ENCODE results near the gene ZNF197.
"Not testable (repeated sequence)": the region's sequence is repeated elsewhere in the genome, so short reads cannot be mapped to it uniquely, and the experiment has no call there.

ZNF197 gene

DNA sequence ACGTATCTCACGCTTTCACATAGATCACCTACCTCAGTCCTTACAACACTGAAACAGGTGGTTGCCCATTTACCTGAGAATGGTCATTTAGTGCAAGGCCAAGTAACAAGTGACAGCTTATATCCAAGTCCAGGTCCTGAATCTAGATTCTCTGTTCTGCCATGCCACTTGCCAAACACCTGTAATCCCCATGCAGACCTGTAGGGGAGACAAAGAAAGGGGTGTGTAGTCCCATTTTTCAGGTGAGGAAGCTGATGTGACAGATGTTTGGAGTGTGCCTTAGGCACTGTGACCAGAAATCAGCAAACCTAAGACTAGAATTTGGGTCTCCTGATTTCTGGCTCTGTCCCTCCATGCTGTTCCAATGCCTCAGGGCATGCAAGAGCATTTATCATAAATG lies 36.4 kb downstream of the ZNF197 start:
- DNase-seq (ENCODE audit: low spot score): no peak

DNA sequence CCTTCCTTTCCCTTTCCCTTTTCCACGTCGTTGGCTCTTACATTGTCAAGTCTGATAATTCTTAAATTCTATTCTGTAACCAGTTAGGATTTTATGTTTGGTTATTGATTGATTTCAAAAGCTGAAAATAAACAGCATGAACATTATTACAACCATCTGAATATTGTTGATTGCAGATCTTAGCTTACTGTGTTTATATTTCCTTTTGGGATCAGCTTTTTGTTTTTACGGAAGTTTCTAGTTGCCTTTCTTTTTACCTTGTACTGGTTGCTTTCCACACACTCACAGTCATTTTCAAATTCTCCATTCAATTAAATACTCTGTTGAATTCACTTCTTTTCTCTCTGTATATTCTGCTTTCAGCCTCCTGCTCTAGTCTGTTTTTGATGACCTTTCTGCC lies 40.3 kb downstream of the ZNF197 start:
- no peak for DNase-seq (ENCODE audit: low spot score)

- no peak for DNase-seq (ENCODE audit: low spot score)
Measured at GRCh38 chr3:44666346-44666745, 41.5 kb downstream of the ZNF197 start.

DNA sequence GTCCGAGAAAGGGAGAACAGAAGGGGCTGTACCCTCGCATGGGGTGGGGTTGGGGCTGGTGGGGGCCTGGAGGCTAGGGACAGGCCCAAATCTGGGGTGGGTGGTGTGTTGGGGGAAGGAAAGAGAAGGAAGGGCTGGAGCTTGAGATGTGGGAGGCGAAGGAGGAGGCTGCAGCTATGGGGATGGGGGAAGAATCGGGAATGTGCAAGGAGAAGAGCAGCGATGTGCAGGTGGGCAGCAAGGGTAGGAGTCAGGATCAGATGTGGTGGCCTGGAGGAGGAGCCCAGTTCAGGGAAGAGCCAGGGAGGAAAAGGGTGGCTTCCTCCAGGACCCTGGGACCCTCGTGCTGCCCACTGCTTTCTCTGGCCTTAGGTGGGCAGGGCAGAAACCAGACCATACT lies 44.9 kb downstream of the ZNF197 start:
- no peak for DNase-seq (ENCODE audit: low spot score)

GRCh38 chr3:44673466-44673865 lies 48.6 kb downstream of the ZNF197 start:
- DNase-seq (ENCODE audit: low spot score): not testable (repeated sequence)

DNA sequence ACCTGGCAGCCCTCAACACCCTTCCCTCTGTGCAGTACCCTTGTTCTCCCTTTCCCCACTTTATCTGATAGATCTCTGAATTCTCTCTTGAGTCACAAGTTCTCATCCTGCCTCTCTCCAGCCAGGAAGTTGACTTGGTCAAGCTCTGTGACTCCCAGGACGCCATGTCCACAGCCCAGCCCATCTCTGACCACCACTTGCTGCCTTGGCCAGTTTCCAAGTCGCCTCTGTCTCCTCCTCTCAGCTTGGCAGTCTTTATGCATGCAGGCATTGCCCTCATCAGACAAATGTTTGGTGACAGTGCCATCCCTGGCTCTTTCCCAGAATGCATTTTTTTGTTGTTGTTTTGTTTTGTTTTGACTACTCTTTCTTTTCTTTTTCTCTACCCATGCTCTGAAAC lies 49.4 kb downstream of the ZNF197 start:
- DNase-seq (ENCODE audit: low spot score): no peak

DNA sequence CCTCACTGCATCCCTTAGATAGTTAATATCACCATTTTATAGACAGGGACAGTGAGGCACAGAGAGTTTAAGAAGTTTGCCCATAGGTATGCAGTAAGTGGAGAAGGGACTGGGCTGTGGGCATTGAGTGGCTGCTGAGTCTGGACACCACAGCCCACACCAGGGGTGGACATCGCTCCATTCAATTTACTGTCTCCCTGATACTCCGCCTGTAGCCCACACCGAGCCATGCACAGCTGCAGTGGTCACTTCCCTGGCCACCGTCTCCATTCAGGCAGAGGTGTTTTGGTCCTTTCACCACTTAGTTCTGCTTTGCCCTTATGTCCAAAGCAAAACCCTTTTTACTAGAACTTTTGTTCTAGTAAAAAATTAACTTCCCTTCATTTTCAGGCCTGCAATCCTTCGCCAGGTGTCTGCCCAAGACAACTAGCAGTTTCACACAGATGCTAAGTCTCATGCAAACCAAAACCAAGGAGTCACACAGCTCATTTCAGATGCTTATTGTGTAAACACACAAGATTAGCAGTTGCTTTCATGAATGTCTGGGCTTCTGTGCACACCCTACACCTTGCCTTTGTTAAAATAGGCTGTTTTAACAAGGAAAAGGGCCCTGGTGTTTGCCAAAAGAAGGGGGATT lies 53.8 kb downstream of the ZNF197 start:
- no peak for DNase-seq (ENCODE audit: low spot score)

DNA sequence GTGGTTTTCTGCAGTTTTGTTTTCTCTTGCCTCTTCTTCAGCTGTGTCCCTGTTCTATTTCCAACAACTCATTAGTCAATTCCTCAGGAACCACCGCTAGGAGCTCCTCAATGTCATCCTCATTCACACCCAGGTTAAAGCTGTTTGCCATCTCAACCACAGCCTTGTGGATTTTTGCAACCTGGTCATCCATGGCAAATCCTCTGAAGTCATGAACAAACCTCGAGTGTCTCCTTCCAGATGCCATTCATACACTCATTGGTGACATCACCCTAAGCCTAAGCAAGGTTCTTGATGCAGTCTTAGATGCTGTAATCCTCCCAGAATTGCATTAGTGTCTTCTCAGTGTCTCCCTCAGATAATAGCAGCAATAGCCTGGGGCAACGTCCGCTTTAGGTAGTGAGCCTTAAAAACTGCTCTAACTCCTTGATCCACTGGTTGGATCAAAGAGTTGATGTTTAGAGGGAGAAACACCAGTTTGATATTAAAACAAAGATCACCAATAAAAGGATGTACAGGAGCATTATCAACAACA lies 56.2 kb downstream of the ZNF197 start:
- no peak for DNase-seq (ENCODE audit: low spot score)

DNA sequence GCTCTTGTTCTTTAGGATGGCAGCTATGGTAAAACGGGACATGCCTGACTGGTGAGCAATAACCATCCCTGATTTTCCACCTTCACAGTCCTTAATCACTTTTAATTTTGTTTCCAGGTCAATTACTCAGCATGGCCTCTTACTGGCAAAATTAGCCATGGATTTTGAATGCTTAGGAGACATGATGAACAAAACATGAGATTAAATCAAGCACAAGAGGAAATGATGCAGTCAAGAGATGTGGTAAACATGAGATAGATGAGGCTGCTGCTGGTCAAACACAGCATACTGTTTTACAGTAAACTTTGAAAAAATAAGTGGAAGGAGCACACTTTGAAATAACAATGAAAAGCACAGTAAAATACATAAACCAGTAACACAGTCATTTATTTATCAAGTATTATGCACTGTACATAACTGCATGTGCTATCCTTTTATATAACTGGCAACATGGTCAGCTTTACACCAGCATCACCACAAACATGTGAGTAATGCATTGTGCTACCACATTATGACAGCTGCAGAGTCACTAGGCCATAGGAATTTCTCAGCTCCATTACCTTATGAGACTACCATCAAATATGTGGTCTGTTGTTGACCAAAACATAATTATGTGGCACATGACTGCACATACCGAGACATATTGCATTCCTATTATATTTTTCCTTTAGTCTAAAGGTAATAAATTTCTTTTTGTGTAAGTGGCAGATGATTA lies 57.5 kb downstream of the ZNF197 start:
- DNase-seq (ENCODE audit: low spot score): no peak

GRCh38 chr3:44685128-44685800 lies 60.4 kb downstream of the ZNF197 start:
- peak; percentile 65 for DNase-seq (ENCODE audit: low spot score)

- DNase-seq (ENCODE audit: low spot score): no peak
Measured at GRCh38 chr3:44687898-44688297, 63.1 kb downstream of the ZNF197 start.

Measured in ecto neural progenitor cell (in vitro differentiated cells).